Liver (tissue), 2 donors: ENCODE data around the gene STAT3.

ENCODE experiments used
- TF ChIP-seq, protein P1 (sequence below): fragments of 150-350 bp; IDR thresholded peaks from 2 replicates; pipeline ENCODE4 v1.5.1; 2017; ENCODE audit warnings: improper control_type of control experiment, low read depth, low read length; ENCODE audit not compliant: missing input control
- TF ChIP-seq, protein P2 (sequence below): IDR thresholded peaks from 2 replicates; pipeline ENCODE4 v1.6.1; 2016; ENCODE audit warnings: antibody characterized with exemption
- donor health status: healthy.

DNA sequence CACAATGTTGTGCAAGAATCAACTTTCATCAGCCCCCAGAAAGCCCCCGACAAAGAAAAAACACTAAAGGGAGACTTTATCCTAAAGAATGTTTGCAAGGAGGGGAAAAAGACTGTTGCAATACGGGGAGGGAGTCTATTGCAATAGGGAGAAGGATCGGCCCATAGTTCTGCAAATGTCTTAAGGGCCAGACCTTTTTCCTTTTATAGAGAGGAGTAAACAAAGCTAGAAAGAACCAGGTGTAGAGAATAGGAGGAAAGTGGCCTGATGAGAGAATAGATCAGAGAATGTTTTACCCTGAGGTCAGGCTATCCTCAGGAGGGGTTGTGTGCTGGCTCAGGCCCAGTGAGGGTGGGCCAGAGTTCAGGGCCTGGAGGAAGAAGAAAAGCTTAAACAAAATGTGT lies 43.5 kb upstream of the STAT3 start:
- TF ChIP-seq, protein P1, sequence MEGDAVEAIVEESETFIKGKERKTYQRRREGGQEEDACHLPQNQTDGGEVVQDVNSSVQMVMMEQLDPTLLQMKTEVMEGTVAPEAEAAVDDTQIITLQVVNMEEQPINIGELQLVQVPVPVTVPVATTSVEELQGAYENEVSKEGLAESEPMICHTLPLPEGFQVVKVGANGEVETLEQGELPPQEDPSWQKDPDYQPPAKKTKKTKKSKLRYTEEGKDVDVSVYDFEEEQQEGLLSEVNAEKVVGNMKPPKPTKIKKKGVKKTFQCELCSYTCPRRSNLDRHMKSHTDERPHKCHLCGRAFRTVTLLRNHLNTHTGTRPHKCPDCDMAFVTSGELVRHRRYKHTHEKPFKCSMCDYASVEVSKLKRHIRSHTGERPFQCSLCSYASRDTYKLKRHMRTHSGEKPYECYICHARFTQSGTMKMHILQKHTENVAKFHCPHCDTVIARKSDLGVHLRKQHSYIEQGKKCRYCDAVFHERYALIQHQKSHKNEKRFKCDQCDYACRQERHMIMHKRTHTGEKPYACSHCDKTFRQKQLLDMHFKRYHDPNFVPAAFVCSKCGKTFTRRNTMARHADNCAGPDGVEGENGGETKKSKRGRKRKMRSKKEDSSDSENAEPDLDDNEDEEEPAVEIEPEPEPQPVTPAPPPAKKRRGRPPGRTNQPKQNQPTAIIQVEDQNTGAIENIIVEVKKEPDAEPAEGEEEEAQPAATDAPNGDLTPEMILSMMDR, result no peak
- TF ChIP-seq, protein P2, sequence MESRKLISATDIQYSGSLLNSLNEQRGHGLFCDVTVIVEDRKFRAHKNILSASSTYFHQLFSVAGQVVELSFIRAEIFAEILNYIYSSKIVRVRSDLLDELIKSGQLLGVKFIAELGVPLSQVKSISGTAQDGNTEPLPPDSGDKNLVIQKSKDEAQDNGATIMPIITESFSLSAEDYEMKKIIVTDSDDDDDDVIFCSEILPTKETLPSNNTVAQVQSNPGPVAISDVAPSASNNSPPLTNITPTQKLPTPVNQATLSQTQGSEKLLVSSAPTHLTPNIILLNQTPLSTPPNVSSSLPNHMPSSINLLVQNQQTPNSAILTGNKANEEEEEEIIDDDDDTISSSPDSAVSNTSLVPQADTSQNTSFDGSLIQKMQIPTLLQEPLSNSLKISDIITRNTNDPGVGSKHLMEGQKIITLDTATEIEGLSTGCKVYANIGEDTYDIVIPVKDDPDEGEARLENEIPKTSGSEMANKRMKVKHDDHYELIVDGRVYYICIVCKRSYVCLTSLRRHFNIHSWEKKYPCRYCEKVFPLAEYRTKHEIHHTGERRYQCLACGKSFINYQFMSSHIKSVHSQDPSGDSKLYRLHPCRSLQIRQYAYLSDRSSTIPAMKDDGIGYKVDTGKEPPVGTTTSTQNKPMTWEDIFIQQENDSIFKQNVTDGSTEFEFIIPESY, result no peak
